PC-3 (cell line): Measurements from ENCODE around the gene KDM3B. TPM values are rescaled to one million over a fixed set of nuclear protein-coding genes. Genes with fewer than 3 reads are reported as not detected.
"Not testable (repeated sequence)": the region's sequence is repeated elsewhere in the genome, so short reads cannot be mapped to it uniquely, and the experiment has no call there.

Experiments used
- ATAC-seq: fragments of 200-7000 bp; cut with Tn5 transposase; 2 replicates; pipeline ENCODE4 v1.9.1; 2020; ENCODE audit warnings: mild to moderate bottlenecking, moderate library complexity
- BruUV-seq: library from RNA; stranded (reverse); fragments of 400-500 nt; replicated peaks from 2 replicates; lab custom pipeline; 2021; lab: Mats Ljungman, UMichigan
- CTCF ChIA-PET: fragments of 300-600 bp; sonication (Branson Sonifier 250); formaldehyde crosslinking; loops from one replicate; lab custom pipeline; 2022; ENCODE audit warnings: antibody characterized with exemption; lab: Charles Lee
- POLR2A ChIA-PET: fragments of 300-600 bp; sonication (Branson Sonifier 250); formaldehyde crosslinking; loops from one replicate; lab custom pipeline; 2022; ENCODE audit warnings: antibody characterized with exemption; ENCODE audit not compliant: unreplicated experiment; lab: Charles Lee
- DNase-seq: peaks from one replicate; pipeline ENCODE4 v3.0.0-alpha.2; 2015
- H2AFZ ChIP-seq: fragments of 300-600 bp; sonication (generic); 2 replicates; pipeline ENCODE4 v1.6.0; 2016; ENCODE audit warnings: antibody characterized with exemption, low read length
- H3F3A ChIP-seq: fragments of 300-600 bp; sonication (generic); one replicate; pipeline ENCODE4 v1.6.0; 2017; ENCODE audit warnings: antibody characterized with exemption, low read length, control low read depth, mild to moderate bottlenecking; ENCODE audit not compliant: unreplicated experiment
- H3K27ac ChIP-seq: fragments of 300-600 bp; sonication (generic); 2 replicates; pipeline ENCODE4 v1.5.1; 2016; ENCODE audit warnings: mild to moderate bottlenecking, low read length
- H3K27me3 ChIP-seq: fragments of 300-600 bp; sonication (generic); 2 replicates; pipeline ENCODE4 v1.6.1; 2016; ENCODE audit warnings: low read length, mixed read lengths
- H3K36me3 ChIP-seq: fragments of 300-600 bp; sonication (generic); 2 replicates; pipeline ENCODE4 v1.6.1; 2016; ENCODE audit warnings: low read depth, mixed run types, low read length, mixed read lengths
- H3K4me1 ChIP-seq: fragments of 300-600 bp; sonication (generic); 2 replicates; pipeline ENCODE4 v1.5.1; 2016; ENCODE audit warnings: low read length; ENCODE audit not compliant: insufficient read depth
- H3K4me2 ChIP-seq: fragments of 300-600 bp; sonication (generic); 2 replicates; pipeline ENCODE4 v1.6.0; 2016; ENCODE audit warnings: low read length
- H3K4me3 ChIP-seq: fragments of 300-600 bp; sonication (generic); 2 replicates; pipeline ENCODE4 v1.5.1; 2016; ENCODE audit warnings: mild to moderate bottlenecking, low read length, mixed read lengths
- H3K79me2 ChIP-seq: fragments of 300-600 bp; sonication (generic); 2 replicates; pipeline ENCODE4 v1.6.1; 2017; ENCODE audit warnings: low read length, mixed read lengths
- H3K9ac ChIP-seq: fragments of 300-600 bp; sonication (generic); 2 replicates; pipeline ENCODE4 v1.6.0; 2016; ENCODE audit warnings: mild to moderate bottlenecking, low read length
- H3K9me2 ChIP-seq: fragments of 300-600 bp; sonication (generic); replicated peaks from 2 replicates; pipeline ENCODE4 v1.6.1; 2016; ENCODE audit warnings: mixed run types, low read length, mixed read lengths
- H3K9me3 ChIP-seq: fragments of 300-600 bp; sonication (generic); 2 replicates; pipeline ENCODE4 v1.6.1; 2016; ENCODE audit warnings: low read length, mixed read lengths
- H4K20me1 ChIP-seq: fragments of 300-600 bp; sonication (generic); 2 replicates; pipeline ENCODE4 v1.6.1; 2016; ENCODE audit warnings: low read length, mixed read lengths
- CTCF ChIP-seq: fragments of 300-600 bp; sonication (generic); conservative IDR thresholded peaks from 2 replicates; pipeline ENCODE4 v1.5.1; 2017; ENCODE audit warnings: antibody characterized with exemption, low read depth, mild to moderate bottlenecking, low read length
- EZH2 ChIP-seq: fragments of 300-600 bp; sonication (generic); IDR thresholded peaks from one replicate; pipeline ENCODE4 v1.6.1; 2017; ENCODE audit warnings: antibody characterized with exemption, mild to moderate bottlenecking, low read length; ENCODE audit not compliant: unreplicated experiment
- EZH2phosphoT487 ChIP-seq: fragments of 300-600 bp; sonication (generic); IDR thresholded peaks from 2 replicates; pipeline ENCODE4 v1.6.1; 2018; ENCODE audit warnings: mild to moderate bottlenecking, antibody characterized with exemption, low read length, borderline replicate concordance
- intact Hi-C: fragments of 100-400 bp; cut with micrococcal nuclease; formaldehyde crosslinking; loops from 2 replicates; pipeline ENCODE4 v1.9.0; 2023
- total RNA-seq: library from RNA; depleted of rRNA; stranded (reverse); fragments of >200 nt; gene quantifications from 2 replicates; pipeline ENCODE4 v1.2.3, GENCODE V29; 2014

The KDM3B gene
- total RNA-seq, 1 experiment from 2014 or later: 21.7 TPM

DNA sequence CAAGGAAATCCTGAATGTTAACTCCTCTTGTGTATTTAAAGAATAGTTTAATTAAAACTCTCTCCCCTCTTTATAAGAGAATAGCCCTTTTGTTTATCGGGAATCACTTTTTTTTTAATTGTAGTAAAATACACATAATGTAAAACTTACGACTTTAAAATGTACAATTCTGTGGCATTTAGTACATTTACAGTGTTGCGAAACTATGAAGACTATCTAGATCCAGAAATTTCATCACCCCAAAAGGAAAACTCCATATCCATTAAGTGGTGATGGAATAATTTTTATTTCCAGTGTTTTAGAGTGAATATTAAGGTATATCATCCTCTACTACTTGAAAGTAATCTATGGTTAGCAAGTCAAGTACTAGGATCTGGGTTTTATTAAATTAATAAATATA, 36.8 kb downstream of the KDM3B start:
- no peak overlapping the region for H2AFZ ChIP-seq
- no peak overlapping the region for H3K9ac ChIP-seq
- no peak overlapping the region for H3K4me3 ChIP-seq
- H3K4me2 ChIP-seq: no peak overlapping the region
- BruUV-seq: no TSS peak
- ChIA-PET POLR2A (no interaction called here), CTCF (no interaction called here)
- no peaks in the 10 kb centered on the region for H3K9me2 ChIP-seq
- no peaks in the 10 kb centered on the region for H3K9me3 ChIP-seq
- TF ChIP-seq EZH2phosphoT487: no peak
- TF ChIP-seq CTCF: no peak
- TF ChIP-seq EZH2: no peak
- peaks cover 9% of the 10 kb centered on the region; the same call in 1 of the 2 replicates for H3K36me3 ChIP-seq
- no peaks in the 10 kb centered on the region for H3K4me1 ChIP-seq
- no peaks in the 10 kb centered on the region for H3F3A ChIP-seq
- H3K27me3 ChIP-seq: no peaks in the 10 kb centered on the region
- ATAC-seq (no peak), DNase-seq (no peak)
- H3K27ac ChIP-seq: no peak overlapping the region
- intact Hi-C loops: no loop called here
- H4K20me1 ChIP-seq: no peaks in the 10 kb centered on the region
- H3K79me2 ChIP-seq: no peaks in the 10 kb centered on the region

- BruUV-seq, H3F3A ChIP-seq, H2AFZ ChIP-seq, H3K36me3 ChIP-seq, CTCF ChIA-PET, DNase-seq, intact Hi-C loops, H3K9ac ChIP-seq, H3K4me1 ChIP-seq, H3K27ac ChIP-seq, POLR2A ChIA-PET, H3K9me2 ChIP-seq, ATAC-seq, H3K4me3 ChIP-seq, H3K4me2 ChIP-seq, H3K79me2 ChIP-seq, H4K20me1 ChIP-seq, H3K9me3 ChIP-seq, H3K27me3 ChIP-seq: not testable (repeated sequence)
Measured at GRCh38 chr5:138389911-138390310, 37.4 kb downstream of the KDM3B start.

DNA sequence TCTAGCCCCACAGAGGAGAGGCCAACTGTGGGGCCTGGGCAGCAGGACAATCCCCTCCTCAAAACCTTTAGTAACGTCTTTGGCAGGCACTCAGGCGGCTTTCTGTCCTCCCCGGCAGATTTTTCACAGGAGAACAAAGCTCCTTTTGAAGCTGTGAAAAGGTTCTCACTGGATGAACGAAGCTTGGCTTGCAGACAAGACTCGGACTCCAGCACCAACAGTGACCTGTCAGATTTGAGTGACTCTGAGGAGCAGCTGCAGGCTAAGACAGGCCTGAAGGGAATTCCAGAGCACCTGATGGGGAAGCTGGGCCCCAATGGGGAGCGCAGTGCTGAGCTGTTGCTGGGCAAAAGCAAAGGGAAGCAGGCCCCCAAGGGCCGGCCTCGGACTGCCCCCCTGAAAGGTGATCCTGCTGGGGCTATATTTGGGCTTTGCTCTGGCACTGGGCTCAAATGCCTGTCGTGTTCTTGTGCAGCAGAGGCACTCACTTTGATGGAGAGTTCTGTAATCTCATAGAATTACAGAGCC, 39.4 kb downstream of the KDM3B start:
- H3K9ac ChIP-seq: no peak overlapping the region
- no peaks in the 10 kb centered on the region for H3K4me1 ChIP-seq
- H3K9me3 ChIP-seq: no peaks in the 10 kb centered on the region
- DNase-seq (no peak), ATAC-seq (no peak)
- no peaks in the 10 kb centered on the region for H4K20me1 ChIP-seq
- intact Hi-C loops: no loop called here
- no peaks in the 10 kb centered on the region for H3K79me2 ChIP-seq
- TF ChIP-seq EZH2 (no peak), EZH2phosphoT487 (no peak), CTCF (no peak)
- BruUV-seq: no TSS peak
- no peaks in the 10 kb centered on the region for H3K9me2 ChIP-seq
- CTCF ChIA-PET: no interaction called here
- H2AFZ ChIP-seq: no peak overlapping the region
- H3K4me3 ChIP-seq: no peak overlapping the region
- H3K4me2 ChIP-seq: no peak overlapping the region
- H3K27me3 ChIP-seq: no peaks in the 10 kb centered on the region
- POLR2A ChIA-PET: no interaction called here
- no peaks in the 10 kb centered on the region for H3F3A ChIP-seq
- H3K27ac ChIP-seq: no peak overlapping the region
- H3K36me3 ChIP-seq: peaks cover 9% of the 10 kb centered on the region; the same call in 1 of the 2 replicates
